ENCODE results near the gene TEX264. TPM values are rescaled to one million over a fixed set of nuclear protein-coding genes. Genes with fewer than 3 reads are reported as not detected.

Gene TEX264
- total and polyA plus RNA-seq, 2 experiments from 2014 or later = 59.6 to 98.7 TPM

- Histone ChIP-seq H2AFZ (no peak overlapping the region), H3K27ac (no peak overlapping the region), H3K79me2 (no peaks in the 10 kb centered on the region), H4K20me1 (ENCODE audit: insufficient read depth, poor library complexity, severe bottlenecking) (no peaks in the 10 kb centered on the region), H3K27me3 (peaks cover 10% of the 10 kb centered on the region), H3K4me2 (no peak overlapping the region), H3K4me3 (no peak overlapping the region), H3K4me1 (ENCODE audit: insufficient read depth) (no peaks in the 10 kb centered on the region), H3K9me3 (ENCODE audit: low read depth) (no peaks in the 10 kb centered on the region), H3K9me2 (replicated peaks; ENCODE audit: insufficient read depth) (no peaks in the 10 kb centered on the region), H3K36me3 (replicated peaks; ENCODE audit: insufficient read depth, low read depth) (no peaks in the 10 kb centered on the region)
- WGBS (ENCODE audit: low lambda C conversion rate, missing lambda C conversion rate) = 94% methylated on average over 19 of the region's 19 CpGs
- TF ChIP-seq CTCF (IDR thresholded peaks at IDR 0.05; ENCODE audit: poor library complexity) = no peak
- TF ChIP-seq EZH2 (IDR thresholded peaks at IDR 0.05; ENCODE audit: borderline replicate concordance) = no peak
- TF ChIP-seq EZH2phosphoT487 (IDR thresholded peaks at IDR 0.05; ENCODE audit: low read depth, severe bottlenecking, unreplicated experiment) = no peak
- DNase-seq (ENCODE audit: low spot score) = no peak
Observed at GRCh38 chr3:51712963-51713362, 41.9 kb downstream of the TEX264 start.

- Histone ChIP-seq H3K4me3 (no peak overlapping the region), H3K9me2 (replicated peaks; ENCODE audit: insufficient read depth) (no peaks in the 10 kb centered on the region), H3K27ac (no peak overlapping the region), H3K79me2 (no peaks in the 10 kb centered on the region), H3K4me2 (no peak overlapping the region), H3K27me3 (no peaks in the 10 kb centered on the region), H2AFZ (no peak overlapping the region), H3K36me3 (replicated peaks; ENCODE audit: insufficient read depth, low read depth) (no peaks in the 10 kb centered on the region), H3K9me3 (ENCODE audit: low read depth) (no peaks in the 10 kb centered on the region), H4K20me1 (ENCODE audit: insufficient read depth, poor library complexity, severe bottlenecking) (no peaks in the 10 kb centered on the region), H3K4me1 (ENCODE audit: insufficient read depth) (no peaks in the 10 kb centered on the region)
- DNase-seq (ENCODE audit: low spot score) = peak; percentile 2
- no peak for TF ChIP-seq CTCF (IDR thresholded peaks at IDR 0.05; ENCODE audit: poor library complexity)
- TF ChIP-seq EZH2 (IDR thresholded peaks at IDR 0.05; ENCODE audit: borderline replicate concordance) = no peak
- no peak for TF ChIP-seq EZH2phosphoT487 (IDR thresholded peaks at IDR 0.05; ENCODE audit: low read depth, severe bottlenecking, unreplicated experiment)
- WGBS (ENCODE audit: low lambda C conversion rate, missing lambda C conversion rate) = 93% methylated on average over 36 of the region's 36 CpGs
Observed at GRCh38 chr3:51715231-51715976, 44.4 kb downstream of the TEX264 start.

GRCh38 chr3:51715977-51716294, 44.9 kb downstream of the TEX264 start:
- no peaks in the 10 kb centered on the region for H3K4me1 ChIP-seq (ENCODE audit: insufficient read depth)
- TF ChIP-seq EZH2 (IDR thresholded peaks at IDR 0.05; ENCODE audit: borderline replicate concordance) = no peak
- no peak for TF ChIP-seq EZH2phosphoT487 (IDR thresholded peaks at IDR 0.05; ENCODE audit: low read depth, severe bottlenecking, unreplicated experiment)
- no peak for TF ChIP-seq CTCF (IDR thresholded peaks at IDR 0.05; ENCODE audit: poor library complexity)
- H3K27ac ChIP-seq = no peak overlapping the region
- H3K79me2 ChIP-seq = no peaks in the 10 kb centered on the region
- no peaks in the 10 kb centered on the region for H3K36me3 ChIP-seq (replicated peaks; ENCODE audit: insufficient read depth, low read depth)
- no peak for DNase-seq (ENCODE audit: low spot score)
- H3K27me3 ChIP-seq = no peaks in the 10 kb centered on the region
- H3K9me2 ChIP-seq (replicated peaks; ENCODE audit: insufficient read depth) = no peaks in the 10 kb centered on the region
- H4K20me1 ChIP-seq (ENCODE audit: insufficient read depth, poor library complexity, severe bottlenecking) = no peaks in the 10 kb centered on the region
- H3K4me2 ChIP-seq = no peak overlapping the region
- no peak overlapping the region for H3K4me3 ChIP-seq
- 95% methylated on average over 8 of the region's 8 CpGs for WGBS (ENCODE audit: low lambda C conversion rate, missing lambda C conversion rate)
- no peaks in the 10 kb centered on the region for H3K9me3 ChIP-seq (ENCODE audit: low read depth)
- H2AFZ ChIP-seq = no peak overlapping the region
